SKM-1 treated with dmso at 0.1 percent for 144 hours (cell line): ENCODE results near the gene SNTN.

ENCODE experiments used
- DNase-seq: peaks from one replicate; lab custom pipeline; 2025; ENCODE audit not compliant: unreplicated experiment; lab: John Stamatoyannopoulos, UW

SNTN gene

DNA sequence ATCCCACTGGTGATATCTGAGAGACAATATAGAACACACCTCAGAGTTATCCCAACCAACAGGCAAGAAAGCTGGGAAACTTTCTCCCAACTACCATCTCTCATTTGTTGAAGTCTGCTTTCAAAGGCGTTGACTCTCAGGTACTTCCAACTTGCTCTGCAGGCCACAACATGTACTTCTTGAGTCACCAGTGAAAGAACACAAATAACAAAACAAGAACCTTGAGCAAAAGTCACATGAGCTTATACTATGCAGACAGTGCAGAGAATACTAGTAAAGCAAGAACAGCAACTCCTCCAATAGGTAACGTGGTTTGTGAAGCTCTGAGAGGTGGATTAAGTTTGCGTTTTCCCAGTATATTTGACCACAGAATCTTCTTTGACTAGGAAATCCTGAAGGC lies 20.6 kb downstream of the SNTN start:
- DNase-seq: no peak

DNA sequence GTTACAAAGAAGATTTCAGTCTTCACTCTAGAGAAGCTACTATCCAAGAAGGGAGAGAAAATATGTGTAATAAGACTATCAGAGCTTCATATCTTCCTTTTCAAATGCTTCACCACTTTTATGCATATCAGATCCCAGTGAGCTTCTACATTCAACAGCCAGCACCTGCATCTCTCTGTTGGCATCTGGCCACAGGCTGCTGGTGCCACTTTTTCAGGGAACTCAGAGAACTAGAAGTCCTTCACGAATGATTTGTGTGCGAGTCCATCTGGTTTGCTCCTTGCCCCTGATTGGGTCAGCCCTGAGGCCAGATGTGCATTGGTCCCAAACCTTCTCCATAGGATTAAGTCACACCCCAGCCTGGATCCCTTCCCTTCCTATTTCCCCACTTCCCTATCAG lies 22.1 kb downstream of the SNTN start:
- no peak for DNase-seq

DNA sequence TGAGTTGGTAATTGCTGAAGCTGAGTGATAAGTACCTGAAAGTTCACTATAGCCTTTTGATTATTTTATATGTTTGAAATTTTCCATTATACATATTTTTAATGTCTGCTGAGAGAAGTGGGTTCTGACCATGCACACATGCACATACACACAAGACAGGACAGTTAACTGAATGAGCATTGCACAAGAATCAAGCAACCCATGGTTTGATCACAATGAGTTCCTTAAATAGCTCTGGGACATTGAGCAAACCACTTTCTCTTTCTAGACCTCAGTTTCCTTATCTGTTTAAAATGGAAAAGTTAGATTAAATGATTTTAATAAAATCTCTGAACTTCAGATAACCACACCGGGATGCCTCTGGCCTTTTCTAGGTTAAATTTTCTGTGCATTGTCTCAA lies 26.7 kb downstream of the SNTN start:
- DNase-seq: peak; percentile 68

DNA sequence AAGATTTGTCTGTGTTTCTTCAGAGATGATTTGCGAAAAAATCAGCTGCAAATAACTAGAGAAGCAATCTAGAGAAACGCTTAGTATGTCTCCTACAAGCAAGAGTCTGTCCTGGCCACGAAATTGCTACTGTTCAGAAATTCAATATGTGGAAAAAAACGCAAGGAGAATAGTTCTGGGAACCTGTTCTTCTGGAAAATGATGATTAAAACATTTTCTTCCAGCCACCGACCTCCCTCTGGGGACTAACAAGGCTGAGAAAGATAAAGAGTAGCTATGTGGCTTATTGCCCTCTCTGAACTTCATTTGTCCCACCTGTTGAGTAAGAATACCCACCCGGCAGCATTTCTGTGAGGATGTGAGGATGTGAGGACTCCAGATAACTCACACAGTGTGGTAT lies 31.6 kb downstream of the SNTN start:
- DNase-seq: no peak

DNA sequence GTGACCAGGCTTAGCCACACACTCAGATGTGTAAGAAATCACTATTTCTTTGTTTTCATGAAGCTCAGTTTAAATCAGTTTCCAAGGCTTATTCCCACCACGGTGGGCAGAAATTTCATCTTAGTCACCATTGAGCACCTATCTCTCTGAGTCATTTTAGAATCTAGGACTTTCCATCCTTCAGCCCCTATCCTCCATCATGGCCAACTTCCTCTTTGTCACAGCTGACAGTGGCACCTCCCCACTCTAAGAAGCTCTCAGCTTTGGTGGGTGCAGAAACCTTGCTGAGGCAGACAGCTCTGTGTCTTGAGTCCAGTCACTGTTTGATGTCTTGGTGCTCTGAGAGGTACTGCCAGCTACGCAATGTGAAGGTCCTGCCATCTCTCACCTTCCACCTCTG lies 32.9 kb downstream of the SNTN start:
- DNase-seq: no peak

DNA sequence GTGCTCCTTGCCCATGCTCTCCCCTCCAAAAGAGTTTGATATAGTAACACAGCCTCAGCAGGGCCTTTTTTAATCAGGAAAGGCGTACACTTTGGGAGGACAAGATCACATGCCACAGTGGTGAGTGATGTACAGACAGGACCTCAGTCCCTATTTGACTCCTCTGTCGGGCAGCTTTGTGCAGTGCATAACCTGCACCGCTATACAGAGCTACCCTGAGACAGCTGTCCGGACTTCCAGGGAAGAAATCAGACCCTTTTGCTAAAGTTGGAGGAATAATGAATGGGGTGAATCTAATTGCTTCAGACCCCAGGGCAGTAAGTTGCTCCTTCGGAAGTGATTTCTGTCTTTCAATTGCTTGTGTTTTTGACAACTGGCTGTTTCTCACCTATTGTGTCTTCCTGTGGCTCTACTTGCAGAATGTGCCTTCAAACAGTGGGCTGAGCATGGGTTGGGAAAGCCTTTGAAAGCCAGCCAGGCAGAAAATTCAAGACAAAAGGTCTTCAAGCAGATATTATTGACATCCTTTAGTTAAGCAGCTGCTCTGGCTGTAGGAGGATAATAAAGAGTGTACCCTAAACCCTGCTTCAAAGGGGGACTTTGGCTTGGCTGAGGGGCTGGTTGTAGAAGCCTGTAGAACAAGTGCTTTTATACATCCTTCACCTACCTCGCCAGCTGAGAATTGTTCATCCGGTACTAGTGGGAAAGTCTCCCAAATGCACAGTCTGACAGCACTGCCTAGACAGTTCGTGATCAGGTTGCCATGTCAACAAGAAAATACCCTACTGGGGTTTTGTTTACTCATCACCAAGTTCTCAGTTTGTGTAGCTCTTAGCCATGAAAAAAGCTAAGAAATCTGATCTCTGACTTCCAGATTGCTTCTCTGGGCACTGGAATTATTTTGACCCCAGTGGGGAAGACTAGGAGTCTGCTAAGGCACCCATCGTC lies 35.1 kb downstream of the SNTN start:
- no peak for DNase-seq

DNA sequence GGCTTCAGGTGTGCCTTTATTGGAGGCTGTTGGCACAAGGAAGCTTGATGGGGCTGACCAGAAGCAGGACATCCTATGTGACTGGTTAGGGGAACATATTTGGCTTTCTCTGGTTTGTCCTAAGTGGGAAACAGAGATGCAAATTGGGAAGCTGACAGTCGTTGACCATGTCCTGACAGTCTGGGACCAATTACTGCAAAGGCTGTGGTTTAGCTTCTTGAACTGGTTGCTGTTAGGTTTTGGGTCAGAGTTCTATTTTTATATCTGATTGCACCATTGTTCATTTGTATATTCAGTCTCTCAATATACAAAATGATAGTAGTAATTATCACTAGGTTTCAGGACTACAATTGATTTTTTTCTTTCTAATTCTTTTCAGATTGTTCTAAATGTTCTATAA lies 36.8 kb downstream of the SNTN start:
- DNase-seq: peak; percentile 17

DNA sequence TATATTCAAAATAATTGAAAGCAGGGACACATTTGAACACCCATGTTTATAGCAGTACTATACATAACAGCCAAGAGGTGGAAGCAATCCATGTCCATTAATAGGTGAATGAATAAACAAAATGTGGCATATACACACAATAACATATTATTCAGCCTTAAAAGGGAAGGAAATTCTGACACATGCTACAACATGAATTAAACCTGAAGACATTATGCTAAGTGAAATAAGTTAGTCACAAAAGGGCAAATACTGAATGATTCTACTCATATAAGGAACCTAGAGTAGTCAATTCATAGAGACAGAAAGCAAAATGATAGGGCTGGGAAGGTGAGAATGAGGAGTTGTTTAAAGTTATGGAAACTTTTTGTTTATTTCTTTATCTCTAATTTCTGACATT lies 40.9 kb downstream of the SNTN start:
- no peak for DNase-seq

DNA sequence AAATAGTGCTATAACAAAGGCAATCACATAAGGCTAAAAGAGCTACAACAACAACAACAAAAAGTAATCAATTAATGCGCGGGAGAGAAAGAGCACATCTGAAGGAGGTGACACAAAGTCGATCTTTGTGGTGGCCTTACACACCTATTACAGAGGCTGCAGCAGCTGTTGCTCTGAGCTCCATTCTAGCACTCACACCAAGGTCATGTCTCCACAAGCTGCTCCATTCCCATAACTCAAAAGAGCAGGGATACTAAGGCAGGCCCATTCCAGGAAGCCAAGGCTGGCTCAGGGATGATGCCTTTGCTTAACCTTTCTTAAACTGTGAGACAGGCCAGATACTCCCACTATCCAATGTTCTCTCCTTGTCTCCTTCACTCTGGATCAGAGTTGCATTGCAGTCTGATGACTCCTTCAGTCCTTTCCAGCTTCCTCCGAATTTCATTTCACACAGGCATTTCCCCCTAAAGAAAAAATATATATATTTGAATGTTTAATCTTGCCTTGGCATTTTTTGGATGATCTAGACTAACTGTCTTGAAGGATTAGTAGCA lies 52.7 kb downstream of the SNTN start:
- DNase-seq: no peak

DNA sequence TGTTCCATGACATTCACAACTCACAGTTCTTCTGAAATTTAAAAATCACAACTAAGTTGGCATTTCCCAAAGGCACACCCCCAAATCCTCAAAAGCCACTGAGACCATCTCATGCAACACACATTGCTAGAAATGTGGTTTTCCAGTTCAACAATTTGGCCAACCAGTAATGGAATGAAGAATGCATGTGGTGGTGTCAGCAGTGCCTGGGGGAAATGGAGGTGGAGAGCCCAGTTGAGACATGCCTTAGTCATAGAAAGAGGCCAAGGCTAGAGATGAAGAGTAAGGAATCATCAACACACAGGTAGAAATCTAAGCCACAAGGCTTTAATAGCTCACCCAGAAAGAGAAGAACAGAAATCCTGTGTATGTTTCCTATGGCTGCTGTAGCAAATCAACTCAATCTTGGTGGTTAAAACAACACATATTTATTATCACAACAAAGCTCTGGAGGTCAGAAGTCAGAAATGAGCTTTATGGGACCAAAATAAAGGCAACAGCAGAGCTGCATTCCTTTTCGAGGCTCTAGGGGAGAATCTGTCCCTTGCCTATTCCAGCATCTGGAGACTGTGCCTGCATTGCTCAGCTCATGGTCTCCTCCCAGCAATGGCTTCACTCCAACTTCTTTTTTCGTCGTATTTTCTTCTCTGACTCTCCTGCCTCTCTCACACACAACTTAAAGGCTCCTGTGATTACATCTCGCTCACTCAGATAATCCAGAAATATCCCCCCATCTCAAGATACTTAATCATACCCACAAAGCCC lies 54.0 kb downstream of the SNTN start:
- DNase-seq: no peak

DNA sequence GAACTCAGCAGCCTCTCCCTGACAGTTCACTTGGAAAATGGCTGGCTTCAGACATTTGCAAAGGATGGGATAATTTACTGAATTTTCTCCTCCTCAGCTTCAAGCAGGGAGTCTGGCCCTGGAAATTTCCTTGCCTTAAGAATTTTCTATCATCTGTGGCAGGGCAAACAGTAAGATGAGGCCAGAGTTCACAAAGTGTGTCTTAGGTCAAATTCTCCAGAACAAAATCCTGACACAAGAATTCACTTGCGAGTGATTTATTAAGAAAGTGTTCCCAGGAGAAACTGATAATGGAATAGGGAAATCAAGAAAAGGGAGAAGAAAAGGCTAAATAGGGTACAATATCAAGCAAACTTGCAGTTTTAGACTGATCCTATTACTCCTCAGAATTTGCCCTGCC lies 55.3 kb downstream of the SNTN start:
- no peak for DNase-seq

DNA sequence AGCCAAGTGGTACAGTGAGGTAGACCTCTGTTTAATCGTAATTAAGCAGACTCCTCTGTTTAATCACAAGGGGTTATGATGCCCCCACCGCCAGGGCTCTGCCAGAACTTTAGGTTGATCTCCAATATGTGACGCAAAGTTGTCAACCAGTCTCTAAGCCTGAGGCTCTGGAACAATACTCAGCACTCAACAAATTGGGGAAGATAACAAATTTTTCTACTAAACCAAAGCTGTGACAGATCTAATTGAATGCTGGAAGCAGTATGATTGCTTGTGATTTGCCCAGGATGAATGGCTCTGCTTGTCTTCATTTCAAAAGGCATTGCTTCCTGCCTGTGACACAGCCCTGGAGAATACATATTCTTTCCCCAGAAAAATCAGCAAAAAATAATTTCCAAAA lies 57.1 kb downstream of the SNTN start:
- no peak for DNase-seq
